BE2C (cell line): ENCODE measurements around the gene KCNQ5.

ENCODE experiments used
- DNase-seq: peaks from one replicate; pipeline ENCODE4 v3.0.0-alpha.2; 2020
- H3K27me3 ChIP-seq: fragments of 250-450 bp; sonication (Bioruptor Pico); 2 replicates; pipeline ENCODE4 v1.5.1; 2020; ENCODE audit warnings: mild to moderate bottlenecking
- H3K36me3 ChIP-seq: fragments of 250-450 bp; sonication (Bioruptor Pico); 2 replicates; pipeline ENCODE4 v1.5.1; 2020; ENCODE audit warnings: mild to moderate bottlenecking
- H3K4me1 ChIP-seq: fragments of 250-450 bp; sonication (Bioruptor Pico); 2 replicates; pipeline ENCODE4 v1.5.1; 2020
- H3K4me3 ChIP-seq: 2 replicates; pipeline ENCODE4 v1.5.1; 2011; ENCODE audit warnings: low read depth, low read length
- H3K9me3 ChIP-seq: fragments of 250-450 bp; sonication (Bioruptor Pico); 2 replicates; pipeline ENCODE4 v1.5.1; 2020
- CTCF ChIP-seq: IDR thresholded peaks from 2 replicates; pipeline ENCODE4 v1.5.1; 2012; ENCODE audit warnings: mild to moderate bottlenecking, low read depth, low read length

Gene KCNQ5

DNA sequence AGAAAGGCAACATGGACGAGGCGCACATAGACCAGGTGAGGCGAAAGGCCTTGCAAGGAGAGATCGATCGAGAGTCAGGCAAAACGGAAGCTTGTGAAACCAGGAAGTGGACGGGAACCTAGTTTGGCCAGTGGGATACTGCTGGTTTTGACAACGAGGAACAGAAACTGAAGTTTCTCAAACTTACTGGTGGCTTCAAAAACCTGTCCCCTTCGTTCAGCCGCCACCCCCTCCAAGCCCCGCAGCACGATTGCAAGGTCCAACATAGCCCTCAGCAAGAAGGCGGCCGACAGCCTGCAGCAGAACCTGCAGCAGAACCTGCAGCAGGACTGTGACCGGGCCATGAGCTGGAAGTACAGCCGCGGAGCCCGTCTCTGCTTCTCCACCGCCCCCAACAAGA lies 365.4 kb downstream of the KCNQ5 start:
- no peaks in the 10 kb centered on the region for H3K4me1 ChIP-seq
- H3K9me3 ChIP-seq, result no peaks in the 10 kb centered on the region
- no peaks in the 10 kb centered on the region for H3K36me3 ChIP-seq
- TF ChIP-seq CTCF, result no peak
- no peak overlapping the region for H3K4me3 ChIP-seq
- H3K27me3 ChIP-seq, result no peaks in the 10 kb centered on the region
- DNase-seq, result no peak

GRCh38 chr6:72999995-73000394 lies 378.1 kb downstream of the KCNQ5 start:
- TF ChIP-seq CTCF, result no peak
- no peak overlapping the region for H3K4me3 ChIP-seq
- no peaks in the 10 kb centered on the region for H3K27me3 ChIP-seq
- no peaks in the 10 kb centered on the region for H3K9me3 ChIP-seq
- H3K4me1 ChIP-seq, result no peaks in the 10 kb centered on the region
- DNase-seq, result no peak
- H3K36me3 ChIP-seq, result no peaks in the 10 kb centered on the region

DNA sequence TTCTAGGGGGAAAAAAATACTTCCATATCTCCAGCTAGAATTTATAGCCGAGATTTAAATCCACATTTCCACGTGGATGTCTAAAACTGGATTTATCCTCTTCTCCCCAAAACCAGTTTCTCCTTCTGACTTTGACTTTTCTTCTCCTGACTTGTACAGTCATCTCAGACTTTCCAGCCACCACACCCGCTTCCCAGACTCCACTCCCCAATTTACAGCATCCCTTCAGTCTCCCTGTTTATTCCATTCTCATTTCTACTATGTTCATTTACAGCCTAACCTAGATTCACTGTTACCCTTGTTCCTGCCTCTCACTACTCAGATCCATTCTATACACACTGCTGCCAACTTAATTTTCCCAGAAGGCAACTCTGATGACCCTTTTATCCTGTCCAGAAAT lies 378.6 kb downstream of the KCNQ5 start:
- Histone ChIP-seq H3K27me3 (no peaks in the 10 kb centered on the region), H3K4me1 (no peaks in the 10 kb centered on the region), H3K36me3 (no peaks in the 10 kb centered on the region), H3K9me3 (no peaks in the 10 kb centered on the region), H3K4me3 (no peak overlapping the region)
- DNase-seq, result no peak
- TF ChIP-seq CTCF, result no peak

DNA sequence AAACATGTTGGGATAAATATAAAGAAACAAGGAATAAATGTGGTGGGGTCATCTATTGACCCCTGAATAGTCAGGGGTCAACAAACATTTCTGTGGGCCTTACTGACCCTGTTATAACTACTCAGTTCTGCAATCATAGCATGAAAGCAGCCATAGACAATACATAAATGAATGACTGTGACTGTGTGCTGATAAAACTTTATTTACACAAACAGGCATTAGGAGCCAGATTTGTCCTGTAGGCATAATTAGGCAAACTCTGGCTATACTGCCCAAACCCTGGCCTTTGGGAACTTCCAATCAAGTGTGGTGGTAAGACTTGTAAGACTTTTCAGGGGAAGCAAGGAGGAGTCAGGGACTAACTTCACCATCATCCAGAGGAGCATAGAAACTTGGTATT lies 380.7 kb downstream of the KCNQ5 start:
- no peak for TF ChIP-seq CTCF
- no peaks in the 10 kb centered on the region for H3K9me3 ChIP-seq
- H3K27me3 ChIP-seq, result no peaks in the 10 kb centered on the region
- no peaks in the 10 kb centered on the region for H3K4me1 ChIP-seq
- H3K36me3 ChIP-seq, result no peaks in the 10 kb centered on the region
- no peak for DNase-seq
- H3K4me3 ChIP-seq, result no peak overlapping the region

DNA sequence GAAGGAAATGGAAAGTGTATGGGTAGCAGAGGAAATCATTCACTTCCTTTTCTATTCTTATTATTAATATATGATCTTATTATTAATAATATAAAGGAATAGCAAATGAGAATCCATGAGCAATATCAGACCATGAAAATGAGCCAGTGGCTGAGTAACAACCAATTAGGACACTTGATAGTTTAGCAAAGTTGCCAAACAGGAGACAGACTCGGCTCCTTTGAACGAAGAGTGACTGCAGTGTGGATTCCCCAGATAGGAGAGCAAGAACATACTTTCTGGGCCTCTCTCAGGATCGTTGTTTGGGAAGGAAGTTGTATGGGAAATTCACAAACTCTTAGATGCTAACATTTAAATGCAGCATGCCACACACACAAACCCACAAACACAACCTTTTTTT lies 381.4 kb downstream of the KCNQ5 start:
- Histone ChIP-seq H3K27me3 (no peaks in the 10 kb centered on the region), H3K4me3 (no peak overlapping the region), H3K36me3 (no peaks in the 10 kb centered on the region), H3K9me3 (no peaks in the 10 kb centered on the region), H3K4me1 (no peaks in the 10 kb centered on the region)
- no peak for DNase-seq
- no peak for TF ChIP-seq CTCF

DNA sequence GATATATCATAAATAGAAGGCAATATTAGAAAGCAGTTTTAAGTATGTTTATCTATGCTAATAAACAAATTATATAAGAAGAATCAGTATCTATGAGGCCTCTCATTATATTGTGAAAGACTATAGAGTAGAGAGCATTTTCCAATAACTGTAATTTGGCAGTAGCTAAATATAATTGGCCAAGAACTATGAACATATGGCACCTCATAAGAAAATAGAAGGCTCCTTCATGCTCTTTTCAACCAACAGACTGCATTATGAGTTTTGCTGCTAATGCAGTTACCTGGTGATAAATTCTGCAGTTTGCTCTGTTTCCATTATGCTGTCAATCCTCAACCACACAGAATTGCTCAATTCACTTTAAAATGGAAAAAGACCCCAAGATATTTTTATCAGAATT lies 382.4 kb downstream of the KCNQ5 start:
- no peak for TF ChIP-seq CTCF
- no peak overlapping the region for H3K4me3 ChIP-seq
- no peak for DNase-seq
- no peaks in the 10 kb centered on the region for H3K4me1 ChIP-seq
- H3K27me3 ChIP-seq, result no peaks in the 10 kb centered on the region
- H3K36me3 ChIP-seq, result no peaks in the 10 kb centered on the region
- H3K9me3 ChIP-seq, result no peaks in the 10 kb centered on the region
